Measurements from ENCODE around the gene RPL27. TPM values are rescaled to one million over a fixed set of nuclear protein-coding genes. Genes with fewer than 3 reads are reported as not detected.

Gene RPL27
- 1,070 and 1,150 TPM in 2 replicates for total RNA-seq

DNA sequence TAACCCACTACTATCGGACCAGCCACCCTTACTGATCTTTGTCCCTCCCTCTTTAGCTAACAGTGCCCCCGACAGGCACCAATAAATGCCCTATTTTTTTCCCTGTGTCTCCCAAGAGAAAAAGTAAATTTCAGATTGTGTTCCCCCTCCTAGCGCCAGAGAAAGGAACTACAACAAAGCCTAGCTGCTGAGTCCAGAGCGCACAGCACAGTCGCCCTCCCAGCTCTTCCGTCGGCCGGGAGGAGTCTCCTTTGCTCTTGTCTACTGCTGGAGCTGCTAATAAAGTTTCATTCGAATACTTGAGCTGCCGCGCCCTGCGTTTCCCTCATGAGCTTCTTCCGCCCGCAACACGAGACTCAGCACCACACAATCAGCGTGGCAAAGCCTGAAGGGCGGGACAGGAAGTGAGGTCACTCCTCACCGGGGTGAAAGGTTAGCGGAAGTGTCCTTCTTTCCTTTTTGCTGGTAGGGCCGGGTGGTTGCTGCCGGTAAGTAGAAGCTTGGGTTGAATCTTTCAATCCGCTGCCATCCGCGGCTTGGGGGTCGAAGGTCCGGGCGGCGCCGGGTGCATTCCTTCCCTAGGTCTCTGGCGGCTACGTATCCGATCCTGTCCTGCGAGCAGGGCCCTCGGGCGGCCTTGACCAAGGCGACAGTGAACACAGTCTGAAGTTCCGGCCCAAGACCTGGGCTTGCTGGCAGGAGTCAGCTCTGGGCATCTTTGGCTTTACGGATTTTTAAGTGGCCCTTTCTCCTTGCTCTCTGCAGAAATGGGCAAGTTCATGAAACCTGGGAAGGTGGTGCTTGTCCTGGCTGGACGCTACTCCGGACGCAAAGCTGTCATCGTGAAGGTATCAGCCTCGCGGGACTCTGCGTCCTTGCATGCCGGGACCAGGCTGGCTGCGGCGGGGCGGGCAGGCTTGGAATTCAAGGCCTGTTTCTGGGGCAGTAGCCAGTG, at the start of gene RPL27:
Gene RPL27, plus strand, starts transcription at position 436 of the 955 bp plus-strand sequence. Its CDS starts 332 bp downstream, at position 768.

DNA sequence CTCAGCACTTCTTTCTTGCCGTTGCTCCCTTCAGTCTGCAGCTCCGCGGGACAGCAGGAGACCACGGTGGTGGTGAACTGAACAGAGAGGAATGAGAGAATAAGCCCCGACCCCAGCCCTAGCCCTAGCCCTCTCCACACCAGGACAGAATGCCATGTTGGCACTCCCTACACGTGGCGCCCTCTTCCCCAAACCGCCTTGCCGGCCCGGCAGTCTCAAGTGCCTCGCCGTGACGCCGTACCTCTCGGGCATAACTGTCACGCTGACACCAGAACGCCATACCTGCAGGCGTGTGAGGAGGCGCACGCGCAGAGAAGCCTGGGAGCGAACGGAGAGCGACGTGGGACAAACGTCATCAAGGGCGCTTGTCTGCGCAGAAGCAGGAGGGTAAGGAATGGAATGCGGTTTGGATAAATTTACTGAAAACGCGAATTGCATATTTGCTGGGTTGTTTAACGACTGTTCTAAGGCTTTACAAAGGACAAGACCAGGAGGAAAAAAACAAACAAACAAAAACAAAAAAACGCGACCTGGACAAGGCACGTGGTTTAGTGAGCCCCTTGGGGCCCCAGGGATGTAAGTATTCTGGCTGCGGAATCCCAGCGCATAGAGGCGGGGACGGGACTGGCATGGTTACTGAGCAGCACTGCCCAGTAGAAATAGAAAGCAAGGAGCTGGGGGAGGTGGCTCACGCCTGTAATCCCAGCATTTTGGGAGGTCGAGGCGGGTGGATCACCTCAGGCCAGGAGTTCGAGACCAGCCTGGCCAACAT, 33.9 kb upstream of the RPL27 start, which contains the start of gene AARSD1:
Gene AARSD1, minus strand, starts transcription at position 294 of the 772 bp plus-strand sequence. Its CDS starts 14 bp downstream, at position 280.

DNA sequence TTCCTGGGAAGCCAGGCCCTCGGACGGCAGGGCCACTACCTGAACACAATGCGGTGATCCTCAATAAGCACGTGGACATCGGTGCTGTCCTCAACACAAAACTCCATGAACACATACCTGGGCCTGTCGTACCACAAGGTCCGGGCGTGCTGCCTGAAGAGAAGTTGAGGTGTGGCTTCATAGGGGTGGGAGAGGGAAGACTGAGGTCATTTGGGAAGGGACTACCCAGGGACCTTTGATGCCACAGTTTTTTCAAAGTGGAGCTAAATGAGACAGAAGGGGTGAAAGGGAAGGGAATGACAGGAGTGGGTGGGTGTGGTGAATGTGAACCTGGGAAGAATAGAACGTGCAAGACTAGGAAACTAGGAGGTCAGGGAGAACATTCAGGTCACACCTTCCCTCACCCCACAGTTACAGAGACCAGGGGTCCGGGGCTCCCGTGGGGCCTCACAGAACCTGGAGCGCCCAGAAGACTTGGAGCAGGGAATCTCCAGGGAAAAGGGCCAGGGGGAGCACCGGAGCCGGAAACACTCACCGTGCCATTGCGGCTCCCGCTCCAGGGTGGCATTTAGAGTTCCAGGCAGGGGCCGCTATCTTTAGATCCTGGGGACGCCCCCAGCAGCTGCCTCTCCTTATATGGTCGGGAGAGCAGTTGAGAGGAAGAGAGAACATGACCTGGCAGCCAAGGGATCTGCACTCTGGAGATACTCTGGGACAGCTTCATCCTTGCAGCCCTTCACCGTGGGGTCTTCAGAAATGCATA, 18.5 kb upstream of the RPL27 start, which contains the start of gene PTGES3L:
Gene PTGES3L, minus strand, starts transcription at position 570 of the 763 bp plus-strand sequence. Its CDS starts 27 bp downstream, at position 543.

DNA sequence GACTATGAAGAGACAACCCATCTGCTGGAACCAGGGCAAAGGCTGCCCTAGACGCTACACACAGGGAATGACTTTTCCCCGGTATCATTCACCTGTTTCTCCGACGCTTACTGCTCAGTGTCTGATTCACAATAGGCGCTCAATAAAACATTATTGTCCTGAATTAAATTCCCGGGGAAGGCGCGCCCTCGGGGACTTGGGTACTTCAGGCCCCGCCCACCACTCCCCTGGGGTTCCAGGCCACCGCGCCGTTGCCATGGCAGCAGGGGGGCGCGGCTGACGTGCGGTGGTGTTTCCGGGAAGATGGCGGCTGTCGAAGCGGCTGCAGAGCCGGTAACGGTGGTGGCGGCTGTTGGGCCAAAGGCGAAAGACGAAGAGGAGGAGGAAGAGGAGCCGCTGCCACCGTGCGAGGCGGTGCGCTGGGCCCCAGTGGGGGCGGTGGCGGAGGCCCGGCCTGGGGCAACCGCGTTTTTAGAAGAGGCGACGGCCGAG, 17.9 kb upstream of the RPL27 start, which contains the start of gene RUNDC1:
Gene RUNDC1, plus strand, starts transcription at position 292 of the 492 bp plus-strand sequence. Its CDS starts 12 bp downstream, at position 304.

DNA sequence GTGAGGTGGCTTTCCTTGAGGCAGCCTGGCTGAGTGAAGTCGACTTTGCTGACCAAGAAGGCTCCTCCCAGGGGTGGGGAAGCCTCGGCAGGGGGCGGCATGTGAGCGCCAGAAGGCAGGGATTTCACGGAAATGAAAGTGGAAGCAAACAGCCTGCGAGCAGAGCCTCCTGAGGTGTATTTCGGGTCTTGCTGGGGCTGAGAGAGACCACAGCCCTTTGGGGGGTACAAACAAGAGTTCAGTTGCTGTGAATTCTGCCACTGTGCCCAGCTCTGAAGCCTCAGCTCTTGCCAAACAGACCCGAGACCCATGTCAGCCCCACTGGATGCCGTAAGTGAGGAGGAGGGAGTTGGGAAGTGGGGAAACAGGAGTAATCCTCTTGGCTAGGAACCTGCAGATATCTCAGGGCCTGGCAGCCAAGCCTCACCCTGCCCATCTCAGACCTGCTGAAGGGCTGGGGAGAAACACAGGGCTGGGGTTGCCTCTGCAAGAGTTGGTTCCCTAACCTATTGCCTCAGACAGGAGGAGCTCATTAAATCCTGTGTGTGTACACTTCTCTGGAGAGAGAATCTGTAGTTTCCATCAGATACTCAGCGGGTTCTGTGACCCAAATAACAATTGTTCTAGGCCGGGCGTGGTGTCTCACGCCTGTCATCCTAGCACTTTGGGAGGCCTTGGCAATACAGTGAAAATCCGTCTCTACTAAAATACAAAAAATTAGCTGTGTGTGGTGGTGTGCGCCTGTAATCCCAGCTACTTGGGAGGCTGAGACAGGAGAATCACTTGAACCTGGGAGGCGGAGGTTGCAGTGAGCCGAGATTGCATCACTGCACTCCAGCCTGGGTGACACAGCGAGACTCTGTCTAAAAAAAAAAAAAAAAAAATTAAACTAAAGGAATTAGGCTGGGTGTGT, 8.7 kb downstream of the RPL27 start, which contains the start of gene IFI35:
Gene IFI35, plus strand, starts transcription at position 146 of the 913 bp plus-strand sequence. Its CDS starts 164 bp downstream, at position 310.

DNA sequence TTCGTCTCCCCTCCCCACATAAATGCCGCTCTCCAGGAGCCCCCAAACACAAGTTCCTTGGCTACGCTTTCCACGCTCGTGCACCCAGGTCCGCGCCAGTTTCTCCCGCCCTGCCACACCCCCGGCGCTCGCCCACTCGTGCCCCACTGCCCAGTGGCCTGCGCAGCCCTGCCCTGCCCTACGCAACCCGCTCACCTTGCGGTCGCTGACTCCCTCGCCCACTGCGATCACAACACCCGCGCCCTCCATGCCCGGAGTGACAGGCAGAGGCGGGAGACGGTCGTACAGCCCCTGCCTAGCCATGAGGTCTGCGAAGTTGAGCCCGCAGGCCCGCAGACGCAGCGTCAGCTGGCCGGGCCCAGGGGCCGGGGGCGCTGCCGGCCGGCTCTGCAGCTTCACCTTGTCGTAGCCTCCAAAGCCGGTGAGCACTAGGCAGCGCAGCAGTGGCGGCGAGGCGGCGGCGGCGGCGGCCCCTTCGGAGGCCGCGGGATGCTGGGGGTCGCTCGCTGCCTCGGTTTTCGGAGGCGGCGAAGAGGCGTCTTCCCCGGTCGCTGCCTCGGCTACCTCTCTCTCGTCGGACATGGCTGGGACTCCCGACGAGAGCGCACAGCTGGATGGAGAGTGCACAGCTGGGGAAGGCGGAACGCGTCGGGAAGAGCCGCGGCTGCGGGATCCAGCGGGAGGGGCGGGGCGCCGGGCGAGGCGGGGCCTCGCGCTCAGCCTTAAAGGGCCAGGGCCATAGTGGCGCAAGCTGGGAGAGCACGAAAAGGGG, 23.7 kb downstream of the RPL27 start, which contains the start of gene VAT1:
Gene VAT1, minus strand, starts transcription at position 645 of the 772 bp plus-strand sequence. Its CDS starts 63 bp downstream, at position 582.

DNA sequence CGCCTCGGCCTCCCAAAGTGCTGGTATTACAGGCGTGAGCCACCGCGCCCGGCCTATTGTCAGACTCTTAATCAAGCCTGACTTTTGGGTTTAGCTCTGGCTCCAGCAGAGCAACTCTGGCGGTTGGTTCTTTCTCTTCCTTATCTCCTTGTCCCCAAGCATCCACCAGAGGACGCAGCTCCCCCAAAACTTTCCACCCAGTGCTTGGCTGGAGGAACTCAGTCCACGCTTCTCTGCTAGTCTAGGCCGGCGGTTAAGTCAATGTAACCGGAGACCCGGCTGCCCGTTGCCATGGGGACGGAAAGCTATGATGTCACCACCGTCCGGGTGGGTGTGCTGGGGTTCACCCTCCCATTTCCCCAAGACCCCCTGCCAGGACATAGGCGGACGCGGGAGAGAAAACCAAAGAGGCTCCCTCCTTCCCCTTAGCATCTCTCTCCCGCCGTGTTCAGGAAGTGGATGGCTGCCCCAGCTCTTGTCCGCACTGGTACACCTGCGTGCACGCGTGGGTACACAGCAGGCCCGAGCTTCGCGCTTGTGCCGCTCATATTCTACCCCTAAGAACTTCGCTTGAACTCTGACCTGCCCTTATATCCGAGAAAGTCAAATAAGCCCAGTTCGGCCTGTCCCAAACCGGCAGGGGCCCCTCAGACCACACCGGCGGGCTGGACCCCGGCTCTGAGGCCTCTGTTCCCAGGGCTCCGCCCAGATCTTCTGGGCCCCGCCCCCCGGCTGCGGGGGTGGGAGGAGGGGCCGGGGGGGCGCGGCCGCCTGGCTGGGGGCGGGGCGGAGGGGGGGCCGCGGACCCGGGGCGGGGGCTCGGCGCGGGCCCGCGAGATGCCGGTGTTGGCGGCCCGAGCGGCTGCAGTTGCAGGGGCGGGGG, 26.4 kb downstream of the RPL27 start, which contains the start of gene RND2:
Gene RND2, plus strand, starts transcription at position 825 of the 883 bp plus-strand sequence. CDS start 117 bp downstream, outside the sequence.

Other genes starting within 250 kb of the RPL27 start
- gene RAMP2, start 237.2 kb upstream of the RPL27 start, total RNA-seq: 0.19 and 0.26 TPM in 2 replicates
- gene VPS25, start 225.0 kb upstream of the RPL27 start, total RNA-seq: 57.4 and 57.7 TPM in 2 replicates
- 0.06 TPM in 1 of 2 replicates, not detected in the other for gene WNK4, start 217.8 kb upstream of the RPL27 start, total RNA-seq
- gene COA3, start 199.7 kb upstream of the RPL27 start, total RNA-seq: 69.2 and 82.2 TPM in 2 replicates
- 0.12 and 0.13 TPM in 2 replicates for gene CNTD1, start 199.6 kb upstream of the RPL27 start, total RNA-seq
- gene BECN1, start 174.1 kb upstream of the RPL27 start, total RNA-seq: 159 and 176 TPM in 2 replicates
- gene PSME3, start 165.0 kb upstream of the RPL27 start, total RNA-seq: 65.0 and 66.4 TPM in 2 replicates
- gene AOC2, start 153.8 kb upstream of the RPL27 start, total RNA-seq: 0.40 and 0.56 TPM in 2 replicates
- 0.26 and 0.44 TPM in 2 replicates for gene AOC3, start 147.2 kb upstream of the RPL27 start, total RNA-seq
- not detected in 2 replicates for gene G6PC1, start 97.6 kb upstream of the RPL27 start, total RNA-seq
- gene AARSD1, start 34.0 kb upstream of the RPL27 start, total RNA-seq: 23.4 and 37.5 TPM in 2 replicates
- not detected in 2 replicates for gene PTGES3L, start 18.3 kb upstream of the RPL27 start, total RNA-seq
- 7.6 and 9.2 TPM in 2 replicates for gene RUNDC1, start 17.9 kb upstream of the RPL27 start, total RNA-seq
- gene IFI35, start 8.4 kb downstream of the RPL27 start, total RNA-seq: 35.9 and 40.0 TPM in 2 replicates
- gene VAT1, start 24.0 kb downstream of the RPL27 start, total RNA-seq: 187 and 189 TPM in 2 replicates
- 0.12 and 0.13 TPM in 2 replicates for gene RND2, start 26.8 kb downstream of the RPL27 start, total RNA-seq
- gene BRCA1, start 126.9 kb downstream of the RPL27 start, total RNA-seq: 15.0 and 25.8 TPM in 2 replicates
- gene NBR1, start 172.8 kb downstream of the RPL27 start, total RNA-seq: 127 and 131 TPM in 2 replicates
- 3.0 and 3.6 TPM in 2 replicates for gene TMEM106A, start 213.5 kb downstream of the RPL27 start, total RNA-seq
- gene CCDC200, start 230.2 kb downstream of the RPL27 start, total RNA-seq: 0.92 TPM in 1 of 2 replicates, not detected in the other
- gene RNU2-1, start 235.6 kb downstream of the RPL27 start, total RNA-seq: not detected in 2 replicates

Measured in aortic smooth muscle cell (primary cell).